Neural progenitor cell (in vitro differentiated cells): ENCODE measurements around the gene CHRNA9.

Experiments
- EZH2 ChIP-seq: fragments of 200-600 bp; sonication (generic); IDR thresholded peaks from 2 replicates; pipeline ENCODE4 v1.6.1; 2017; ENCODE audit warnings: antibody characterized with exemption, mild to moderate bottlenecking, moderate library complexity
- TF ChIP-seq, protein P1 (sequence below): fragments of 200-600 bp; sonication (generic); IDR thresholded peaks from 2 replicates; pipeline ENCODE4 v1.5.1; 2017; ENCODE audit warnings: antibody characterized with exemption, mild to moderate bottlenecking

DNA sequence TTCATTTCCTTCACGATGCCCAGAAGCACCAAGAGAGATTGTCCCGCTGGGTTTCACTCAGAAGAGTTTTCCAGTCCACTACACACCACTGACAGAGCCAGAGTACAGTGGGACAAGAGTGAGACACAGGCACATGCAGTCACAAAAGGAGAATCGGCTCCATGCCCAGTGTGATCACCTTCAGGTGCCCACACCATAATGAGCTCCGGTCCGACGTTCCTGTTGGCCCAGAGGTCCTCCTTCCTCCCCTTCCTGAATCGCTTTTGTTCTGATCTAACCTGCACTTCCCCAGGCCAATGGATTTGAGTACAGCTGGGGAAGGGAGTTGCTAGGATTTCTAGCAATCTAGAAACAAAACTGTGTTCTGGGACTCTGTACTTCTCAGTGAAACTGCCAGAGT lies 4.6 kb upstream of the CHRNA9 start:
- TF ChIP-seq, protein P1, sequence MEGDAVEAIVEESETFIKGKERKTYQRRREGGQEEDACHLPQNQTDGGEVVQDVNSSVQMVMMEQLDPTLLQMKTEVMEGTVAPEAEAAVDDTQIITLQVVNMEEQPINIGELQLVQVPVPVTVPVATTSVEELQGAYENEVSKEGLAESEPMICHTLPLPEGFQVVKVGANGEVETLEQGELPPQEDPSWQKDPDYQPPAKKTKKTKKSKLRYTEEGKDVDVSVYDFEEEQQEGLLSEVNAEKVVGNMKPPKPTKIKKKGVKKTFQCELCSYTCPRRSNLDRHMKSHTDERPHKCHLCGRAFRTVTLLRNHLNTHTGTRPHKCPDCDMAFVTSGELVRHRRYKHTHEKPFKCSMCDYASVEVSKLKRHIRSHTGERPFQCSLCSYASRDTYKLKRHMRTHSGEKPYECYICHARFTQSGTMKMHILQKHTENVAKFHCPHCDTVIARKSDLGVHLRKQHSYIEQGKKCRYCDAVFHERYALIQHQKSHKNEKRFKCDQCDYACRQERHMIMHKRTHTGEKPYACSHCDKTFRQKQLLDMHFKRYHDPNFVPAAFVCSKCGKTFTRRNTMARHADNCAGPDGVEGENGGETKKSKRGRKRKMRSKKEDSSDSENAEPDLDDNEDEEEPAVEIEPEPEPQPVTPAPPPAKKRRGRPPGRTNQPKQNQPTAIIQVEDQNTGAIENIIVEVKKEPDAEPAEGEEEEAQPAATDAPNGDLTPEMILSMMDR: no peak
- TF ChIP-seq EZH2: no peak
